Upper lobe of left lung (tissue), 4 donors: ENCODE results near the gene ANGPTL3.

Source experiments
- EP300 ChIP-seq, 4 donors: sonication (generic); formaldehyde crosslinking; IDR thresholded peaks; one replicate each; pipeline ENCODE4 v1.5.1; 2017; ENCODE audit warnings: antibody characterized with exemption in 4 of 4, control low read depth in 2 of 4
- POLR2A ChIP-seq, 4 donors: fragments of 450-650 bp; IDR thresholded peaks; one replicate each; pipeline ENCODE4 v1.5.1; 2016 to 2017; ENCODE audit warnings: antibody characterized with exemption in 4 of 4, mild to moderate bottlenecking in 2 of 4
- POLR2AphosphoS5 ChIP-seq, 2 donors: sonication (generic); formaldehyde crosslinking; IDR thresholded peaks; one replicate each; pipeline ENCODE4 v1.5.1; 2017; ENCODE audit warnings: antibody characterized with exemption in 2 of 2
- TF ChIP-seq, protein P1 (sequence below), 6 experiments: fragments of 450-650 bp in 4 of 6; fragments of 200-600 bp in 2 of 6; sonication (generic) in 2 of 6; IDR thresholded peaks; one replicate each; pipeline ENCODE4 v1.5.1; 2016 to 2019; ENCODE audit warnings: antibody characterized with exemption in 6 of 6

GRCh38 chr1:62597281-62597680 lies at the start of gene ANGPTL3:
- TF ChIP-seq, protein P1, sequence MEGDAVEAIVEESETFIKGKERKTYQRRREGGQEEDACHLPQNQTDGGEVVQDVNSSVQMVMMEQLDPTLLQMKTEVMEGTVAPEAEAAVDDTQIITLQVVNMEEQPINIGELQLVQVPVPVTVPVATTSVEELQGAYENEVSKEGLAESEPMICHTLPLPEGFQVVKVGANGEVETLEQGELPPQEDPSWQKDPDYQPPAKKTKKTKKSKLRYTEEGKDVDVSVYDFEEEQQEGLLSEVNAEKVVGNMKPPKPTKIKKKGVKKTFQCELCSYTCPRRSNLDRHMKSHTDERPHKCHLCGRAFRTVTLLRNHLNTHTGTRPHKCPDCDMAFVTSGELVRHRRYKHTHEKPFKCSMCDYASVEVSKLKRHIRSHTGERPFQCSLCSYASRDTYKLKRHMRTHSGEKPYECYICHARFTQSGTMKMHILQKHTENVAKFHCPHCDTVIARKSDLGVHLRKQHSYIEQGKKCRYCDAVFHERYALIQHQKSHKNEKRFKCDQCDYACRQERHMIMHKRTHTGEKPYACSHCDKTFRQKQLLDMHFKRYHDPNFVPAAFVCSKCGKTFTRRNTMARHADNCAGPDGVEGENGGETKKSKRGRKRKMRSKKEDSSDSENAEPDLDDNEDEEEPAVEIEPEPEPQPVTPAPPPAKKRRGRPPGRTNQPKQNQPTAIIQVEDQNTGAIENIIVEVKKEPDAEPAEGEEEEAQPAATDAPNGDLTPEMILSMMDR (IDR thresholded peaks at IDR 0.05), result no peak
- no peak for TF ChIP-seq POLR2A (IDR thresholded peaks at IDR 0.05)
- TF ChIP-seq POLR2AphosphoS5 (IDR thresholded peaks at IDR 0.05), result no peak
- TF ChIP-seq EP300 (IDR thresholded peaks at IDR 0.05), result no peak
